ENCODE measurements around the gene SESTD1.
A peak's percentile ranks its signal among the peaks of the same experiment; 100 is the strongest.
"Not testable (repeated sequence)": the region's sequence is repeated elsewhere in the genome, so short reads cannot be mapped to it uniquely, and the experiment has no call there.

Gene SESTD1

DNA sequence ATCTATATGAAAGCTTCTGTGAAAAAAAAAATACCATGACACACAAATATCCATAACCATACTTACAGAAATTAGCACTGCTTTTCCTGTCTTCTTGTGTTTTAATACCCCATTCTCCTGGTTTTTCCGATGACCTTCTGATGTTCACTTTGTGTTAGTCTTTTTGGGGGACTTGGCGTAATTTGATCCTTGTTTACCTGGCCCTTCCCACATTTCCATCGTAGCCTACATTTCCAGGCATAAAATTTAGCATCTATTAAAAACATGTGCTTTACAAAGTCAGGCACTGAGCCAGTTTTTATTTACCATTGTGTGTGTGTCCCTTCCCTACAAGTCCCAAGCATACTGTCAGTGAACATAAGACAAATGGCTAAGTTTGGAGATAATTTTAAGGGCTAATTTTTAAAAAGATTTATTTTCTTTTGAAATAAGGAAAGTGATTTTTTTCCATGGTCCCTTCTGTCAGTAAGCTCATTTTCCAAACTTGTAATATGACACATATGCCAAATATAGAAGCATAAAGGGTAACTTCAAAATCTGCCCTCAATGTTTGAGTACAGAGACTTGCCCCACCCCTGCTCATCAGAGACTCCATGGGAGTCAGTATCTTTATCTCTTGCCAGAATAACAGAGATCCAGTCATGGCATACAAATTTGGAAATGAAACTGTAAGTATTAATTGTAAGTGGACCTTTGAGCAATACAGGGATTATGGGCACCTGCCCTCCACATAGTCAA lies 27.3 kb downstream of the SESTD1 start:
- DNase-seq (ENCODE audit: low read depth), result peak; percentile 5

GRCh38 chr2:179235463-179236108 lies 29.0 kb downstream of the SESTD1 start:
- DNase-seq (ENCODE audit: low read depth), result peak; percentile 55

- no peak for DNase-seq (ENCODE audit: low read depth)
Measured at GRCh38 chr2:179234658-179235240, 29.9 kb downstream of the SESTD1 start.

DNA sequence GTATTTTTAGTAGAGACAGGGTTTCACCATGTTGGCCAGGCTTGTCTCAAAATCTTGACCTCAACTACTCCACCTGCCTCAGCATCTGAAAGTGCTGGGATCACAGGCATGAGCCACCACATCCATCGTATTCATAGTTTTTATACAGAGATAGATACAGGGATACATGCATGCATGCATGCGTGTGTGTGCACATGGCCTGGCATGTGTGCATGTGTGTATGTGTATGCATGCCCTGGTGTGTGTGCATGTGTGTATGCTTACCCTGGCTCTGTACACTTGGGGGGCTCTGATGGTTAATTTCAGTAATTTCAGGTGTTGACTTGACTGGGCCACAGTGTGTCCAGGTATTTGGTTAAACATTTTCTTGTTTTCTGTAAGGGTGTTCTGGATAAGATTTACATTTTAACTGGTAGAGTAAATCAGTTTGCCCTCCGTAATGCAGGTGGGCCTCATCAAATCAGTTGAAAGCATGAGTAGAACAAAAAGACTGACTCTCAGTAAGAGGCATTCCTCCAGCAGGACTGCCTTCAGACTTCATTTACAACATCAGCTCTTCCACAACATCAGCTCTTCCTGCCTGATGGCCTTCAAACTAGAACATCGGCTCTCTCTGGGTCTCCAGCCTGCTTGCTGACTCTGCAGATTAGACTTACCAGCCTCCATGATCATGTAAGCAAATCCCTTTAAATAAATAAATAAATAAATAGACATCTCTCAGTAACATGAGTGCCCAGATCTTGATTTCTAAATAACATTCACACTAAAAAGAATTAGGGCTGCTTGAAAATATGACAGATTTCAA lies 30.8 kb downstream of the SESTD1 start:
- no peak for DNase-seq (ENCODE audit: low read depth)

DNA sequence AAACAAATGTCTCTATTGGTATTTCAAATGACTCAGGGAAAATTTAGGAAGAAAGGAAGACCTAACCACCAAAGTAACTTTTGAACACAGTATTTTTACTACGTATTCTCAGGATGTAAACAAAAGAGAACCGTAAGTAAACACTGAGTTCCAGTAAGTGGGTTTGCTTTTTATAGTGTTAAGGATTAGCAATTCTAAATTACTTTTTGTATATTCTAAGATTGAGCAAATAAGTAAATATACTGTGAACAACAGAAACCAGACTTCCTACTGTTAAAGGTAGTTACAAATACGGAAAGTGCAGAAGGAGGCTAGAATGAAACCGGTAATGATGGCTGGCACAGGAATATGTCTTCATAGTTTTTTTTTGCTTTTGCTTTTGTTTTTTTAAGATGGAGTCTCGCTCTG lies 31.5 kb downstream of the SESTD1 start:
- no peak for DNase-seq (ENCODE audit: low read depth)

DNA sequence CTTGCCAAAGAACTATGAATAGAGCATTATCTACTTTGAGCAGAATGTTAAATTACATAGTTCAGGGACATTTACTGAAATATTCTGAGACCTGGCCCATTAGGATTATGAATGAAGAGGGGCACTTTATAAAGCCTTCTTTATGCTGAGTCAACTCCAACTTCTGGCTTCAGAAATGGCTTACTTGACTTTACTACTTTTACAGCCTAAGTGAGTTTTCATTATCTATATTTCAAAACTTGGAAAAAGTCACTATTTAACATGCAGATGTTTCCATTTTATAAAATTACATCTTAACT lies 37.7 kb downstream of the SESTD1 start:
- DNase-seq (ENCODE audit: low read depth), result no peak

GRCh38 chr2:179226203-179226960 lies 38.2 kb downstream of the SESTD1 start:
- no peak for DNase-seq (ENCODE audit: low read depth)

DNA sequence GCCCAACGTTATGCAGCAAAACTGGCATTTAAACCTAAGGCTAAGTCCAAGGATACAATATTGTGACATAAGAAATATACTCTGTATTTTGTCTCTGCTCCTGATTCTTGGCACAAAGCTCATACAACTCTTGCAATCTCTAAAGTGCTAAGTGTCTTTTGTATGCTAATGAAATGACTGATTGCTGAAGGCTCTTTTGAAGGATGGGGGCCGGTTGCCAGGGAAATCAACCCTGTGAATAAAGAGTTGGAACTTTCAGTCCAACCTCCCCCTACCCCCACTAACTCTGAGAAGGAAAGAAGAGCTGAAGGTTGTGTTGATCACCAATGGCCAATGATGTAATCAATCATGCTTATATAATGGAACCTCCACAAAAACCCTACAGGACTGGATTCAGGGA lies 40.3 kb downstream of the SESTD1 start:
- DNase-seq (ENCODE audit: low read depth), result no peak

DNA sequence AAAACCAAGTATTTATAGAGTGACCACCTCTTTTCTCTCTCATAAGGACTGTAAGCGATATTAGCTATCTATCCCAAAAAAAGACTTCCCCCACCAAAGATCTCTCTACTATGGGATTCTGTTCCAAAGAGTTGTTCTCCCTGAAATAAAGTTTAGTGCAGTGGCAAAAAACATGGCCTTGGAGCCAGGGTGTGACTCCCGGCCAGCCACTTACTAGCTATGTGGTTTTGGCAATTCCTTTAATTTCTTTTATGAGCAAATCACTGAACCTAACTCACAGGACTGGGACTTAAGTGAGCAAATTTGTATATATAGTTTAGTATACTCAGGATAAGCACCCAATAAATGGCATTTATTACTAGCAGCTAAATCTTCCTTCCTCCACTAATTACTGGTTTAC lies 42.6 kb downstream of the SESTD1 start:
- DNase-seq (ENCODE audit: low read depth), result no peak

GRCh38 chr2:179218848-179219594 lies 45.6 kb downstream of the SESTD1 start:
- DNase-seq (ENCODE audit: low read depth), result peak; percentile 91

DNA sequence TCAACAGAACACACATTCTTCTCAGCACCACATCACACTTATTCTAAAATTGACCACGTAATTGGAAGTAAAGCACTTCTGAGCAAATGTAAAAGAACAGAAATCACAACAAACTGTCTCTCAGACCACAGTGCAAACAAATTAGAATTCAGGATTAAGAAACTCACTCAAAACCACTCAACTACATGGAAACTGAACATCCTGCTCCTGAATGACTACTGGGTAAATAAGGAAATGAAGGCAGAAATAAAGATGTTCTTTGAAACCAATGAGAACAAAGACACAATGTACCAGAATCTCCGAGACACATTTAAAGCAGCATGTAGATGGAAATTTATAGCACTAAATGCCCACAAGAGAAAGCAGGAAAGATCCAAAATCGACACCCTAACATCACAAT lies 50.0 kb downstream of the SESTD1 start:
- not testable (repeated sequence) for DNase-seq (ENCODE audit: low read depth)

DNA sequence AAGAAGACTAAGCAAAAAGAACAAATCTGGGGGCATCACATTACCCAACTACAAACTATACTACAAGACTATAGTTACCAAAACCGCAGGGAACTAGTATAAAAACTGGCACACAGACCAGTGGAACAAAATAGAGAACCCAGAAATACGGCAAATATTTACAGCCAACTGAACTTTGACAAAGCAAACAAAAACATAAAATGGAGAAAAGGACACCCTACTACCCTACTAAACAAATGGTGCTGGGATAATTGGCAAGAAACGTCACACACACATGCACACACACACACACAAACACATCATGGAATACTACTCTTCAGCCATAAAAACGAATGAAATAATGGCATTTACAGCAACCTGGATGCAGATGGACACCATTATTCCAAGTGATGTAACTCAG lies 53.3 kb downstream of the SESTD1 start:
- DNase-seq (ENCODE audit: low read depth), result no peak

- not testable (repeated sequence) for DNase-seq (ENCODE audit: low read depth)
Measured at GRCh38 chr2:179208277-179208676, 56.4 kb downstream of the SESTD1 start.

DNA sequence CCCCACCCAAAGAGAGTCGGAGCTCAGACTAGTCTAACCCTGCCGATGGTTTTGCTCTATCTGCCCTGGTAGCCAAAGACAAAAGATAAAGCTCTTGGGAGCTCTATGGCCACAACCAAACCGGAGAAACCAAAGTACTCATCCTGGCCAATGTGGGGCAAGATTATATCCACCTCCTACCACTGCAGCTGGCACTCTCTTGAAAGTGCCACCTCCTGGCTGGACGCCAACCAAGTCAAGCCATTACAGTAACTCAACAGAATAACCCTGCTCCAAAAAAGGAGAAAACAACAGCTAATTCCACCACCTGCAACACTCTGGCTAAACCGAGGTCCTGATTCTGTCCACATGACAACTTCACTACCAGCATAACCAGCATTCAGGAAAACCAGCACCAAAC lies 57.6 kb downstream of the SESTD1 start:
- DNase-seq (ENCODE audit: low read depth), result no peak

- DNase-seq (ENCODE audit: low read depth), result peak; percentile 34
Measured at GRCh38 chr2:179201869-179202268, 62.8 kb downstream of the SESTD1 start.

DNA sequence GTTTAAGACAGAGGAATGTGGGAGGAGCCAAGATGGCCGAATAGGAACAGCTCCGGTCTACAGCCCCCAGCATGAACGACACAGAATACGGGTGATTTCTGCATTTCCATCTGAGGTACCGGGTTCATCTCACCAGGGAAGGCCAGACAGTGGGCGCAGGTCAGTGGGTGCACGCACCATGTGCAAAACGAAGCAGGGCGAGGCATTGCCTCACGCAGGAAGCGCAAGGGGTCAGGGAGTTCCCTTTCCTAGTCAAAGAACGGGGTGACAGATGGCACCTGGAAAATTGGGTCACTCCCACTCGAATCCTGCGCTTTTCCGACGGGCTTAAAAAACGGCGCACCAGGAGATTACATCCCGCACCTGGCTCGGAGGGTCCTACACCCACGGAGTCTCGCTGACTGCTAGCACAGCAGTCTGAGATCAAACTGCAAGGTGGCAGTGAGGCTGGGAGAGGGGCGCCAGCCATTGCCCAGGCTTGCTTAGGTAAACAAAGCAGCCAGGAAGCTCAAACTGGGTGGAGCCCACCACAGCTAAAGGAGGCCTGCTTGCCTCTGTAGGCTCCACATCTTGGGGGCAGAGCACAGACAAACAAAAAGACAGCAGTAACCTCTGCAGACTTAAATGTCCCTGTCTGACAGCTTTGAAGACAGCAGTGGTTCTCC lies 68.6 kb downstream of the SESTD1 start:
- DNase-seq (ENCODE audit: low read depth), result not testable (repeated sequence)

DNA sequence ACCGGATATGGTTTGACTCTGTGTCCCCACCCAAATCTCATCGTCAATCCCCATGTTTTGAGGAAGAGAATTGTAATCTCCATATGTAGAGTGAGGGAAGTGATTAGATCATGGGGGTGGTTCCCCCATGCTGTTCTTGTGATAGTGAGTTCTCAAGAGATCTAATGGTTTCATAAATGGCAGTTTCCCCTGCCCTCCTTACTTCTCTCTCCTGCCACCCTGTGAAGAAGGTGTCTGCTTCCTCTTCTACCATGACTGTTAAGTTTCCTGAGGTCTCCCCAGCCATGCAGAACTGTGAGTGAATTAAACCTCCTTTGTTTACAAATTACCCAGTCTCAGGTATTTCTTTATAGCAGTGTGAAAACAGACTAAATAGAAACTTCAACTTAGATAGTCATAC lies 69.5 kb downstream of the SESTD1 start:
- DNase-seq (ENCODE audit: low read depth), result no peak

GRCh38 chr2:179193759-179194394 lies 70.8 kb downstream of the SESTD1 start:
- DNase-seq (ENCODE audit: low read depth), result no peak

GRCh38 chr2:179191110-179191509 lies 73.5 kb downstream of the SESTD1 start:
- no peak for DNase-seq (ENCODE audit: low read depth)

DNA sequence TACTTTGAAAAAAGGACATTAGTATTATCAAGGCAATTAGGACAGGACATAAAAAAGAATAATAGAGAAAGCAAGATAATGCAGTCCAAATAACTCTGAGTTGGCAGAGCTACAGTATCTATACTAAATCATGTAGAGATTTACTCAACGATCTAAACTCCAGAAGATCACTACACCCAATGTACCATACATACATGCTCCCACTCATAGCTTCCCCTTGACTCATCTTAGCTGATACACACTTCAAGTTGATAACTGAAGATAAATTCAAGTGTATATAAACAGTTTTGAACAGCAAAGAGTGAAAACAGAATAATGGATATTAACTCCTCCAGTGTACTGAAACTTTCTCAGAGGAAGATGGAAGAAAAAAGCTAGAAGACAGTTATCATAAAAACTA lies 78.5 kb downstream of the SESTD1 start:
- peak; percentile 68 for DNase-seq (ENCODE audit: low read depth)

All from iris pigment epithelial cell (primary cell).